ENCODE data around the gene SGO2. TPM values are rescaled to one million over a fixed set of nuclear protein-coding genes. Genes with fewer than 3 reads are reported as not detected.

SGO2 gene
- total and polyA plus RNA-seq, 2 of the 13 experiments (the other 11 are each of a cell fraction or from before 2014, with no cell fraction given), result 5.1 to 16.2 TPM

- TF ChIP-seq BRF2 (CRISPR knock-in tag; IDR thresholded peaks at IDR 0.05) (no peak), POLR2G (IDR thresholded peaks at IDR 0.05; ENCODE audit: low read depth, low read length) (peak; percentile 70), ZNF891 (CRISPR knock-in tag; IDR thresholded peaks at IDR 0.05) (0 out of 2 replicates have a peak, but pooled peaks have one; percentile 49), ZNF17 (CRISPR knock-in tag; IDR thresholded peaks at IDR 0.05) (no peak), ATF7-NPFF (CRISPR knock-in tag; IDR thresholded peaks at IDR 0.05; ENCODE audit: low read depth) (peak; percentile 56; the same call in 1 of the 2 replicates), ZNF607 (CRISPR knock-in tag; IDR thresholded peaks at IDR 0.05; ENCODE audit: borderline replicate concordance) (0 out of 2 replicates have a peak, but pooled peaks have one; percentile 32), CBX5 (CRISPR knock-in tag; IDR thresholded peaks at IDR 0.05; ENCODE audit: borderline replicate concordance) (0 out of 2 replicates have a peak, but pooled peaks have one; percentile 52), NRL (CRISPR knock-in tag; IDR thresholded peaks at IDR 0.05; ENCODE audit: borderline replicate concordance) (peak; percentile 55; the same call in 1 of the 2 replicates), ZNF253 (CRISPR knock-in tag; IDR thresholded peaks at IDR 0.05; ENCODE audit: borderline replicate concordance) (no peak), EP300 (IDR thresholded peaks at IDR 0.05; ENCODE audit: low read depth in 2 of 2, low read length in 2 of 2) (0 out of 4 replicates have a peak, but pooled peaks of 1 of the 2 experiments have one; percentile 30), EP300 (CRISPR knock-in tag; IDR thresholded peaks at IDR 0.05; ENCODE audit: borderline replicate concordance) (no peak), RXRA (CRISPR knock-in tag; IDR thresholded peaks at IDR 0.05) (peak; percentile 60; the same call in 1 of the 2 replicates), GTF2F1 (IDR thresholded peaks at IDR 0.05; ENCODE audit: low read length) (no peak), EED (CRISPR knock-in tag; IDR thresholded peaks at IDR 0.05) (no peak; the same call in 1 of the 2 replicates), KMT2A (CRISPR knock-in tag; IDR thresholded peaks at IDR 0.05) (0 out of 2 replicates have a peak, but pooled peaks have one; percentile 46), ZNF550 (CRISPR knock-in tag; IDR thresholded peaks at IDR 0.05; ENCODE audit: borderline replicate concordance) (0 out of 2 replicates have a peak, but pooled peaks have one; percentile 67), PATZ1 (CRISPR knock-in tag; IDR thresholded peaks at IDR 0.05) (peak; percentile 50; the same call in 1 of the 2 replicates), ZNF318 (CRISPR knock-in tag; IDR thresholded peaks at IDR 0.05) (0 out of 2 replicates have a peak, but pooled peaks have one; percentile 24), ELF3 (CRISPR knock-in tag; IDR thresholded peaks at IDR 0.05) (no peak)
These were observed 42.2 kb upstream of the SGO2 start (continued) for GRCh38 chr2:200483729-200484198.

Measured in HepG2 (cell line).